GM21515 (cell line): ENCODE data around the gene ABCA10.

Experiments
- ATAC-seq: cut with Tn5 transposase; IDR thresholded peaks from one replicate; pipeline ENCODE4 v1.9.1; 2021; ENCODE audit not compliant: unreplicated experiment

ABCA10 gene

DNA sequence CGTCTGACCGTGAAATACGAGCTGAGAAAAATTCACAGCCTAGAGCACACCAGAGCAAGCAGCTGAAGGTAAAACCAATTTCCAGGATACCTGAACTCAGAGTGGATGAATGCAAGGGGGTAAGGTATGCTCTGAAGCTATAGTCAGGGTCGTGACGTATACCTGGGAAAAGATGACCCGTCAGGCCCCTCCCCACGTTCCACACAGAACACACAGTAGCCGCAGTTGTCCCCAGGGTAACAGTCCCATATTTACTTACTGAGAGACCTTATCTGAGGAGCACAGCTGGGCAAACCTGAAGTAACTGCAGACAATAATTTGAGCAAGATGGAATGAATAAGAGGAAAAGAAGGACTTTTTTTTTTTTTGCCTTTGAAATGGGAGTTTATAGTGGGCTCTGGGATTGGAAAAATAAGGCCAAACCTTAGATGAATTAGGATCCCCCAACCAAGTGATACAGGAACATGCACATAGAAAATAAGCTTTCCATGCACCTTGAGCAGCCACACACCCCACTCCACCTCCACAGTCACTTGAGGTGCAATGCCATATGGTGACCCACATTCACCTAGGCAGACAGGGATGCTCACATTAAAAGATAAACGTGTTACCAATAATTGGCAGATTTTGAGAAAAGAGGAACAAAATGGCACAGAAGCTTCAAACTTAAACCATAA lies 124.9 kb downstream of the ABCA10 start:
- ATAC-seq: no peak

DNA sequence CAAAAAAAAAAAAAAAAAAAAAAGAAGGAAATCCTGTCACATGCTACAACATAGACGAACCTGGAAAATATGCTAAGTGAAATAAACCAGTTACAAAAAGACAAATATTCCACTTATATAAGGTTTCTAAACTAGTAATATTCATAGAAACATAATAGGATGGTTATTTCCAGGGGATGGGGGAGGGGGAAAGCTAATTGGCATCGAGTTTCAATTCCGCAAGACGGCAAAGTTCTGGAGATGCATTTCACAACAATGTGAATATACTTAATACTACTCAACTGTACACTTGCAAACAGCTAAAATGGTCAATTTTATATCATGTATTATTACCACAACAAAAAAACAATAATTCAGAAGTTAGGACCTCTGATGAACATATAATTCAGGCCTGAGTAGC lies 130.0 kb downstream of the ABCA10 start:
- no peak for ATAC-seq
